Progenitor cell of endocrine pancreas (in vitro differentiated cells): ENCODE measurements around the gene EMX2. TPM values are rescaled to one million over a fixed set of nuclear protein-coding genes. Genes with fewer than 3 reads are reported as not detected.

Experiments
- DNase-seq: peaks from one replicate; pipeline ENCODE4 v3.0.0; 2021; ENCODE audit warnings: low spot score; ENCODE audit not compliant: unreplicated experiment
- H3K27ac Mint-ChIP-seq: 2 replicates; pipeline ENCODE4 v1.8.0; 2021; ENCODE audit warnings: mild to moderate bottlenecking, moderate library complexity, mixed read lengths
- H3K27me3 Mint-ChIP-seq: 2 replicates; pipeline ENCODE4 v1.8.0; 2021; ENCODE audit warnings: mixed read lengths
- H3K36me3 Mint-ChIP-seq: 2 replicates; pipeline ENCODE4 v1.8.0; 2022; ENCODE audit warnings: mixed read lengths; ENCODE audit not compliant: insufficient read depth
- H3K4me1 Mint-ChIP-seq: 2 replicates; pipeline ENCODE4 v1.8.0; 2021; ENCODE audit warnings: low read depth, mixed read lengths
- H3K4me3 Mint-ChIP-seq: 2 replicates; pipeline ENCODE4 v1.8.0; 2021; ENCODE audit warnings: low read depth, mild to moderate bottlenecking, moderate library complexity, mixed read lengths
- H3K9me3 Mint-ChIP-seq: 2 replicates; pipeline ENCODE4 v1.8.0; 2021; ENCODE audit warnings: low read depth, mixed read lengths
- total RNA-seq: library from RNA; stranded (reverse); gene quantifications from 2 replicates; pipeline ENCODE4 v1.2.1, GENCODE V29; 2021
- TF ChIP-seq, protein P1 (sequence below): fragments of 200-600 bp; sonication (generic); IDR thresholded peaks from one replicate; pipeline ENCODE4 v1.5.0; 2021; ENCODE audit warnings: antibody characterized with exemption, mild to moderate bottlenecking; ENCODE audit not compliant: unreplicated experiment

Gene EMX2
- total RNA-seq, 1 donor from 2014 or later, result not detected

DNA sequence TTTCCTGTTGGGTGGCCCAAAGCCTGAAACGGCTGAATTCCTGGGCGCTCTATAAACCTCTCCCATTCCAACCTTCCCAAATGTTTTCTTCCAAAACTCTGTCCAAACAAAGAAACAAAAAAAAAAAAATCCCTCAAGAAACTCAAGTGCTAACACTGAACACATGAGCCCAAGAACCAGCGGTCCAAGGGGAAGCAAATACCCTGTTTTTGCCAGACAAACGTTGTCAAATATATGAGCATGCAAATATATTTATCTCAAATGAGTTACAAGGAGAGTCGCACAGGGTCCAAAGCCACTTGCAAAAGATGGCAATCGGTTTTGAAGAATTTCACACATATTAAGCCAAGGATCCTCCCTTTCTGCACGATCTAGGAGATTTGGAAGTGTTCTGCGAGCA, 23.3 kb upstream of the EMX2 start:
- Mint-ChIP-seq H3K27me3 (peaks cover 45% of the 10 kb centered on the region), H3K4me1 (peaks cover 3% of the 10 kb centered on the region), H3K36me3 (no peaks in the 10 kb centered on the region), H3K9me3 (no peaks in the 10 kb centered on the region), H3K4me3 (no peak overlapping the region), H3K27ac (no peak overlapping the region)
- TF ChIP-seq, protein P1, sequence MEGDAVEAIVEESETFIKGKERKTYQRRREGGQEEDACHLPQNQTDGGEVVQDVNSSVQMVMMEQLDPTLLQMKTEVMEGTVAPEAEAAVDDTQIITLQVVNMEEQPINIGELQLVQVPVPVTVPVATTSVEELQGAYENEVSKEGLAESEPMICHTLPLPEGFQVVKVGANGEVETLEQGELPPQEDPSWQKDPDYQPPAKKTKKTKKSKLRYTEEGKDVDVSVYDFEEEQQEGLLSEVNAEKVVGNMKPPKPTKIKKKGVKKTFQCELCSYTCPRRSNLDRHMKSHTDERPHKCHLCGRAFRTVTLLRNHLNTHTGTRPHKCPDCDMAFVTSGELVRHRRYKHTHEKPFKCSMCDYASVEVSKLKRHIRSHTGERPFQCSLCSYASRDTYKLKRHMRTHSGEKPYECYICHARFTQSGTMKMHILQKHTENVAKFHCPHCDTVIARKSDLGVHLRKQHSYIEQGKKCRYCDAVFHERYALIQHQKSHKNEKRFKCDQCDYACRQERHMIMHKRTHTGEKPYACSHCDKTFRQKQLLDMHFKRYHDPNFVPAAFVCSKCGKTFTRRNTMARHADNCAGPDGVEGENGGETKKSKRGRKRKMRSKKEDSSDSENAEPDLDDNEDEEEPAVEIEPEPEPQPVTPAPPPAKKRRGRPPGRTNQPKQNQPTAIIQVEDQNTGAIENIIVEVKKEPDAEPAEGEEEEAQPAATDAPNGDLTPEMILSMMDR, result no peak
- DNase-seq, result no peak

DNA sequence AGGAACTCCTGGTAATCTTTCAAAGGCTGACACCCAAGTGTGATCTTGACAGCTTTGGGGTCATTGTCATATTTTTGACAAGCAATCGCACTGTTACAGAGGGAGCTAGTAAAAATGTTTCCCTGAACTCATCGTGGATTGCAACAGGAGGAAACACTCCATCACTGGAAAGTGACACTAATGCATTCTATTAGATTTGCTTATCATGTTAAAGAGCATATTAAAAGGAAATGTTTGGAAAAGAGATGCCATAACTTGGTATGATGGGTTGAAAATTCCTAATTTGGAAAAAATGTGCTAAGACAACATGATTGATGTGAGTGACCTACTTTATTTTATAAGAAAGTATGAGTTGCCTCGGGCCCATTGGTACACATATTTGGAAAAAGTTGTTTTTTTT, 22.7 kb upstream of the EMX2 start:
- H3K4me1 Mint-ChIP-seq, result peaks cover 3% of the 10 kb centered on the region
- no peaks in the 10 kb centered on the region for H3K9me3 Mint-ChIP-seq
- no peak for DNase-seq
- H3K36me3 Mint-ChIP-seq, result no peaks in the 10 kb centered on the region
- H3K27me3 Mint-ChIP-seq, result peaks cover 49% of the 10 kb centered on the region
- no peak overlapping the region for H3K4me3 Mint-ChIP-seq
- H3K27ac Mint-ChIP-seq, result no peak overlapping the region
- TF ChIP-seq, protein P1, result no peak

DNA sequence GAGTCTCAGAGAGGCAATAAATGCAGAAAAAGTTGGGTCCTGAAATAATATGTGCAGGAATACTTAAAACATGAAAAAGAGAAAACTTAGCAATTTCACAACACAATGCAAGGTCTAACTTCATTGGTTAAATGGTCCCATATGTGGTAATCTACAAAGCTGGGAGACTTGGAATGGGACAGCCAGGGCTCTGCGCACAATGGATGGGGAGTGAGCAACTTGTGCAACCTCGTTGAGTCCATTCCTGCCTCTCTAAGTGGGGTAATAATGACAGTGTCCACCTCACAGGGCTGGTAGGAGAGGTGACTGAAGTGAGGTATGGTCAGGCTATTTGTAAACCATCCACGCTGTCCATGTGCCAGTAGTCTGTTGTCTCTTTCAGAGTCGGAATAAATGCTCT, 11.8 kb upstream of the EMX2 start:
- no peak for DNase-seq
- Mint-ChIP-seq H3K27me3 (peaks cover 88% of the 10 kb centered on the region), H3K36me3 (no peaks in the 10 kb centered on the region)

DNA sequence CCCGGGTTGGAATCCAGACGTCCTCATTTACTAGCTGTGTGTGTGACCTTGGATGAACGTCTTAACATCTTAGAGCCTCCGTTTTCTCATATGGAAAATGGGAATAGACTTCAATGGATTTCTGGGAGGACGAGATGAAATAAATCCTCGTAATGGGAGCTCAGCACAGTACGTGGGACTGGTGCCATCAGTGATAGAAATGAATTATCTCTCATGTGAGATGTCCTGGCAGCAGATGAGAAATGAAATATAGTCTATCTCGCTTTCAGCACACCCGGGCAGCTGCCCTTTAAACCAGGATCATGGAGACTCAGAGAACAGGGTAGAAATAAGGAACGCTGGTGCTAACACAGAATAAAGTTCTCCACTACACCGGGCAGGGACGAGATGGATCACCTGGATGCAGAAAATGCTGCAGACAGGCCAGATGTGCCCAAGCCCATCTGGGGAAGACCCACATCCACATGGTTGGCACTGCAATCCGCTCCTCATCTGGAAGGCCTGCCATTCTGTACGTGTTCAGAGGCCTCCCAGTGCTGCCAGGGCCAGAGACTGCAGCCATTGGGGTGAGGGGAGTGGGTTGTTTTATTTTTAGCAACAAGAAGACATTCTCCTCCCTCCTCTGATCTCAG, 11.1 kb upstream of the EMX2 start:
- peaks cover 5% of the 10 kb centered on the region for H3K4me1 Mint-ChIP-seq
- peaks cover 92% of the 10 kb centered on the region for H3K27me3 Mint-ChIP-seq
- H3K9me3 Mint-ChIP-seq, result no peaks in the 10 kb centered on the region
- no peak for DNase-seq
- TF ChIP-seq, protein P1, result no peak
- no peaks in the 10 kb centered on the region for H3K36me3 Mint-ChIP-seq
- no peak overlapping the region for H3K27ac Mint-ChIP-seq
- no peak overlapping the region for H3K4me3 Mint-ChIP-seq

More for the DNA sequence above, 11.8 kb upstream of the EMX2 start:
- TF ChIP-seq, protein P1, result no peak
- H3K27ac Mint-ChIP-seq, result no peak overlapping the region
- no peak overlapping the region for H3K4me3 Mint-ChIP-seq
- H3K9me3 Mint-ChIP-seq, result no peaks in the 10 kb centered on the region
- H3K4me1 Mint-ChIP-seq, result peaks cover 5% of the 10 kb centered on the region

DNA sequence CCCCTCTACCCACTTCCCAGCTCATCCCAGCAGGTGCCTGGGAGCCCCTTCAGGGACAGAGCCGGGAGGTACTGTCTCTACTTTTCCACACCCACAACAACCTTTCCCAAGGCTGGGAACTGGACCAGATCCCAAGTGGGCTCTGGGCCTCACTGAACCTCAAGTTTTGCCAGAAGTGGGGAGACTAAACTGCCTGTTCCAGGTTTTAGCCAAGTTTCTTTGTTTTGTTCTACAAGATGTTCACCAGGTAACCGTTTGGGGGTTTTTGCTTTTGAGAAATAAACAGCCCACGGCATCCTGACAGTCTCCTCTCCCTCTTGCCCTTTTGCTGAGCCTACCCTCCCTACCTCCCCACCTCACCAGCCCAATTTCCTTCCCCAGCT, 10.6 kb upstream of the EMX2 start:
- no peaks in the 10 kb centered on the region for H3K36me3 Mint-ChIP-seq
- no peak overlapping the region for H3K27ac Mint-ChIP-seq
- peaks cover 92% of the 10 kb centered on the region for H3K27me3 Mint-ChIP-seq
- peaks cover 5% of the 10 kb centered on the region for H3K4me1 Mint-ChIP-seq
- no peak for DNase-seq
- TF ChIP-seq, protein P1, result no peak
- no peaks in the 10 kb centered on the region for H3K9me3 Mint-ChIP-seq
- no peak overlapping the region for H3K4me3 Mint-ChIP-seq
